Calu3 (cell line): ENCODE data around the gene MCM10. TPM values are rescaled to one million over a fixed set of nuclear protein-coding genes. Genes with fewer than 3 reads are reported as not detected.

Experiments used
- BruUV-seq: library from RNA; stranded (reverse); fragments of 400-500 nt; replicated peaks from 2 replicates; lab custom pipeline; 2021; lab: Mats Ljungman, UMichigan
- CTCF ChIA-PET: fragments of 300-600 bp; sonication (Branson Sonifier 250); formaldehyde crosslinking; loops from one replicate; lab custom pipeline; 2022; ENCODE audit warnings: antibody characterized with exemption; lab: Charles Lee
- DNase-seq: peaks from one replicate; pipeline ENCODE4 v3.0.0; 2022
- H3K27ac Mint-ChIP-seq: one replicate; pipeline ENCODE4 v1.8.0; 2022; ENCODE audit warnings: mixed read lengths; ENCODE audit not compliant: unreplicated experiment
- H3K27me3 Mint-ChIP-seq: one replicate; pipeline ENCODE4 v1.8.0; 2022; ENCODE audit warnings: mixed read lengths; ENCODE audit not compliant: unreplicated experiment
- H3K36me3 Mint-ChIP-seq: one replicate; pipeline ENCODE4 v1.8.0; 2022; ENCODE audit warnings: mild to moderate bottlenecking, moderate library complexity, mixed read lengths; ENCODE audit not compliant: insufficient read depth, unreplicated experiment
- H3K4me1 Mint-ChIP-seq: one replicate; pipeline ENCODE4 v1.8.0; 2022; ENCODE audit warnings: mild to moderate bottlenecking, low read depth, mixed read lengths; ENCODE audit not compliant: unreplicated experiment
- H3K4me3 Mint-ChIP-seq: one replicate; pipeline ENCODE4 v1.8.0; 2022; ENCODE audit warnings: mild to moderate bottlenecking, low read depth, moderate library complexity, mixed read lengths; ENCODE audit not compliant: unreplicated experiment
- H3K9me3 Mint-ChIP-seq: one replicate; pipeline ENCODE4 v1.8.0; 2022; ENCODE audit warnings: low read depth, mixed read lengths; ENCODE audit not compliant: unreplicated experiment
- CTCF ChIP-seq: fragments of 200-600 bp; IDR thresholded peaks from one replicate; pipeline ENCODE4 v1.8.0; 2022; ENCODE audit warnings: antibody characterized with exemption; ENCODE audit not compliant: unreplicated experiment
- intact Hi-C: fragments of 100-400 bp; cut with micrococcal nuclease; formaldehyde crosslinking; loops from one replicate; pipeline ENCODE4 v1.10.0; 2022; ENCODE audit not compliant: unreplicated experiment
- total RNA-seq: library from RNA; stranded (reverse); gene quantifications from 2 replicates; pipeline ENCODE4 v1.2.3, GENCODE V29; 2022

The MCM10 gene
- total RNA-seq, 1 experiment from 2014 or later, result 49.3 TPM

DNA sequence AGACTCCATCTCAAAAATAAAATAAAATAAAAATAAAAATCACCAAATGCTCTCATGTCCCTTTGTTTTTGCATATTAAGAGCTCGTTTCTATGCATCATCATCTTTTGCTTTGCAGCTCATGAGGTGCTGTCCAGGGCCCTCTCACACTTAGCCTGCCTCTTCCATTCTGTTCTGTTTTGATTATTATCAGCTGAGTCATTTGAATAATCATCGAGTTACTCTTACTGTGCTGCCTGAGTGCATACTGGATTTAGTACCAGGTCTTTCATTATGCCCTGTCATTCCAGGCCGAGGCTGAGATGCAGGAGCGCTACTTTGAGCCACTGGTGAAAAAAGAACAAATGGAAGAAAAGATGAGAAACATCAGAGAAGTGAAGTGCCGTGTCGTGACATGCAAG lies 39.8 kb downstream of the MCM10 start:
- CTCF ChIA-PET, result no interaction called here
- H3K27ac Mint-ChIP-seq, result no peak overlapping the region
- DNase-seq, result no peak
- no peaks in the 10 kb centered on the region for H3K27me3 Mint-ChIP-seq
- no peaks in the 10 kb centered on the region for H3K9me3 Mint-ChIP-seq
- H3K4me3 Mint-ChIP-seq, result no peak overlapping the region
- peaks cover 7% of the 10 kb centered on the region for H3K36me3 Mint-ChIP-seq
- no peaks in the 10 kb centered on the region for H3K4me1 Mint-ChIP-seq
- BruUV-seq, result no TSS peak
- intact Hi-C loops, result loop anchor here (10.0 kb wide), 1 partner anchor 74 kb away; no protein-coding TSS in a partner anchor
- TF ChIP-seq CTCF, result no peak

GRCh38 chr10:13206091-13206490 lies 44.7 kb downstream of the MCM10 start:
- H3K4me1 Mint-ChIP-seq, result no peaks in the 10 kb centered on the region
- no peak for DNase-seq
- no TSS peak for BruUV-seq
- H3K27me3 Mint-ChIP-seq, result no peaks in the 10 kb centered on the region
- CTCF ChIA-PET, result interaction anchor here (0.6 to 1.6 kb wide), 4 partner anchors 59 to 794 kb away, joined by 3 to 7 read pairs (median 4); no protein-coding TSS in a partner anchor
- peaks cover 7% of the 10 kb centered on the region for H3K36me3 Mint-ChIP-seq
- TF ChIP-seq CTCF, result no peak
- intact Hi-C loops, result loop anchor here (10.0 kb wide), 1 partner anchor 69 kb away; no protein-coding TSS in a partner anchor
- no peak overlapping the region for H3K4me3 Mint-ChIP-seq
- H3K27ac Mint-ChIP-seq, result no peak overlapping the region
- H3K9me3 Mint-ChIP-seq, result no peaks in the 10 kb centered on the region

DNA sequence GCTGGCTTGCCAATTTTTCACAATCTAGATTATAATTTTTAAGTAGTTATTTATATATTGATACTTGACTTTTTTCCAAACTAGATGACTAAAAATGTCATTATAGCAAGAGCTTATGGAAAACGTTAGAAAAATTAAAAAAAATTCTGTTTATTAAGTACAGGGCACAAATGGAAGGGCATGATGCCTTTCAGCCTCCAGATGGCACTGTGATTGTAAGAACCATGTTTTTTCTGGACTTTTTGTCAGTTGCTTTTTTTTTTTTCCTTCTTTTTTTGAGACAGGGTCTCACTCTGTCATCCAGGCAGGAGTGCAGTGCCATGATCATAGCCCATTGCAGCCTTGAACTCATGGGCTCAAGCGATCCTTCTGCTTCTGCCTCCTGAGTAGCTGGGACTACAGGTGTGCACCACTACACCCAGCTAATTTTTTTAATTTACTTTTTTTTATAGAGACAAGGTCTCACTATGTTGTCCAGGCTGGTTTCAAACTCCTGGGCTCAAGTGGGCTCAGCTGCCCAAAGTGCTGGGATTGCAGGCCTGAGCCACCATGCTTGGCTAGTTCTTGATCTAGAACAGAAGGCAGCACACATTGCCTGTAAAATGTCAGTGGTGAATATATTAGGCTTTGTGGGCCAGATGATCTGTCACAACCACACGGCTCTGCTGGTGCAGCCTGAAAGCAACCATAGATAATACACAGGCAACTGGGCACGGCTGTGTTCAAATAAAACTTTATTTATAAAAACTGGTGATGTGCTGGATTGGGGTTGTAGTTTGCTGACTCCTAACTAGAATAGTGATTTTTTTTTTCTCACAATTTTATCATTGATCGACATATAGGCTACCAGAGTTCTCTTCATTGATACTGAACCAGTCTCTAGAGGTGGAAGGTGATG lies 45.4 kb downstream of the MCM10 start:
- intact Hi-C loops, result loop anchor here (10.0 kb wide), 1 partner anchor 68 kb away; no protein-coding TSS in a partner anchor
- CTCF ChIA-PET, result interaction anchor here (0.7 to 1.6 kb wide), 3 partner anchors 95 to 794 kb away, joined by 3 to 7 read pairs (median 6); no protein-coding TSS in a partner anchor
- Mint-ChIP-seq H3K27me3 (no peaks in the 10 kb centered on the region), H3K36me3 (peaks cover 7% of the 10 kb centered on the region), H3K27ac (no peak overlapping the region), H3K9me3 (no peaks in the 10 kb centered on the region), H3K4me1 (no peaks in the 10 kb centered on the region), H3K4me3 (no peak overlapping the region)
- DNase-seq, result no peak
- TF ChIP-seq CTCF, result no peak
- no TSS peak for BruUV-seq

GRCh38 chr10:13213163-13213562 lies 51.8 kb downstream of the MCM10 start:
- CTCF ChIA-PET, result no interaction called here
- no peaks in the 10 kb centered on the region for H3K27me3 Mint-ChIP-seq

More at GRCh38 chr10:13213163-13213562, 51.8 kb downstream of the MCM10 start:
- Mint-ChIP-seq H3K4me1 (no peaks in the 10 kb centered on the region), H3K27ac (no peak overlapping the region), H3K36me3 (no peaks in the 10 kb centered on the region), H3K9me3 (no peaks in the 10 kb centered on the region), H3K4me3 (no peak overlapping the region)
- intact Hi-C loops, result no loop called here
- TF ChIP-seq CTCF, result no peak
- no TSS peak for BruUV-seq
- DNase-seq, result no peak
